Measurements from ENCODE around the gene S100A14. TPM values are rescaled to one million over a fixed set of nuclear protein-coding genes. Genes with fewer than 3 reads are reported as not detected.

Gene S100A14
- total RNA-seq, 1 donor from 2014 or later, result not detected

GRCh38 chr1:153612111-153612754 is 3.9 kb downstream of the S100A14 start:
- POLR2A ChIA-PET, result interaction anchor here (2.2 kb wide), 1 partner anchor 22 kb away, joined by 8 read pairs; the partner anchor contains the start of gene CHTOP
- TF ChIP-seq CTCF (IDR thresholded peaks at IDR 0.05), result no peak
- DNase-seq, result no peak
- Mint-ChIP-seq H3K27ac (no peak overlapping the region), H3K27me3 (no peaks in the 10 kb centered on the region), H3K36me3 (ENCODE audit: low read depth) (no peaks in the 10 kb centered on the region), H3K4me1 (peaks cover 1% of the 10 kb centered on the region), H3K9me3 (no peaks in the 10 kb centered on the region), H3K4me3 (no peak overlapping the region)
- intact Hi-C loops (cut with micrococcal nuclease), result no loop called here
- ATAC-seq (ENCODE audit: low read depth), result no peak
- CTCF ChIA-PET, result no interaction called here

- no peak for ATAC-seq (ENCODE audit: low read depth)
- ChIA-PET CTCF (interaction anchor here (0.9 kb wide), 1 partner anchor 12 kb away, joined by 4 read pairs; no protein-coding TSS in a partner anchor), POLR2A (interaction anchor here (2.2 kb wide), 1 partner anchor 23 kb away, joined by 8 read pairs; the partner anchor contains the start of gene CHTOP)
- Mint-ChIP-seq H3K9me3 (no peaks in the 10 kb centered on the region), H3K4me3 (no peak overlapping the region), H3K4me1 (peaks cover 8% of the 10 kb centered on the region), H3K27me3 (no peaks in the 10 kb centered on the region), H3K36me3 (ENCODE audit: low read depth) (no peaks in the 10 kb centered on the region), H3K27ac (no peak overlapping the region)
- intact Hi-C loops (cut with micrococcal nuclease), result no loop called here
- TF ChIP-seq CTCF (IDR thresholded peaks at IDR 0.05), result no peak
- no peak for DNase-seq
These were observed 4.8 kb downstream of the S100A14 start for GRCh38 chr1:153611356-153611755.

GRCh38 chr1:153610811-153611301 is 5.3 kb downstream of the S100A14 start:
- POLR2A ChIA-PET, result interaction anchor here (2.2 kb wide), 1 partner anchor 23 kb away, joined by 8 read pairs; the partner anchor contains the start of gene CHTOP
- Mint-ChIP-seq H3K27ac (no peak overlapping the region), H3K4me3 (no peak overlapping the region), H3K9me3 (no peaks in the 10 kb centered on the region), H3K4me1 (peaks cover 11% of the 10 kb centered on the region), H3K27me3 (no peaks in the 10 kb centered on the region), H3K36me3 (ENCODE audit: low read depth) (no peaks in the 10 kb centered on the region)
- no peak for TF ChIP-seq CTCF (IDR thresholded peaks at IDR 0.05)
- no peak for ATAC-seq (ENCODE audit: low read depth)
- intact Hi-C loops (cut with micrococcal nuclease), result no loop called here
- DNase-seq, result no peak
- CTCF ChIA-PET, result interaction anchor here (0.9 kb wide), 1 partner anchor 11 kb away, joined by 4 read pairs; no protein-coding TSS in a partner anchor

GRCh38 chr1:153610334-153610733 is 5.8 kb downstream of the S100A14 start:
- Mint-ChIP-seq H3K27ac (no peak overlapping the region), H3K4me1 (peaks cover 16% of the 10 kb centered on the region), H3K9me3 (no peaks in the 10 kb centered on the region), H3K36me3 (ENCODE audit: low read depth) (no peaks in the 10 kb centered on the region), H3K27me3 (no peaks in the 10 kb centered on the region), H3K4me3 (no peak overlapping the region)
- TF ChIP-seq CTCF (IDR thresholded peaks at IDR 0.05), result no peak
- ChIA-PET CTCF (interaction anchor here (0.9 kb wide), 1 partner anchor 10 kb away, joined by 4 read pairs; no protein-coding TSS in a partner anchor), POLR2A (no interaction called here)
- ATAC-seq (ENCODE audit: low read depth) (no peak), DNase-seq (no peak)
- intact Hi-C loops (cut with micrococcal nuclease), result no loop called here

- Mint-ChIP-seq H3K4me1 (peaks cover 23% of the 10 kb centered on the region), H3K4me3 (no peak overlapping the region), H3K27ac (no peak overlapping the region), H3K9me3 (no peaks in the 10 kb centered on the region), H3K36me3 (ENCODE audit: low read depth) (no peaks in the 10 kb centered on the region), H3K27me3 (no peaks in the 10 kb centered on the region)
- ChIA-PET CTCF (no interaction called here), POLR2A (no interaction called here)
- no peak for DNase-seq
- TF ChIP-seq CTCF (IDR thresholded peaks at IDR 0.05), result no peak
- ATAC-seq (ENCODE audit: low read depth), result no peak
- intact Hi-C loops (cut with micrococcal nuclease), result no loop called here
These were observed 6.6 kb downstream of the S100A14 start for GRCh38 chr1:153609585-153609907.
